Nephron (organoid): Measurements from ENCODE around the gene WNT8B.

Experiments used
- H3K27ac Mint-ChIP-seq, 3 experiments: 2 replicates each; pipeline ENCODE4 v1.8.0; 2020; ENCODE audit warnings: mixed read lengths in 3 of 3, mild to moderate bottlenecking in 2 of 3, moderate library complexity in 1 of 3
- H3K27me3 Mint-ChIP-seq: 2 replicates; pipeline ENCODE4 v1.8.0; 2021; ENCODE audit warnings: low read depth, mild to moderate bottlenecking, moderate library complexity, mixed read lengths
- H3K36me3 Mint-ChIP-seq: 2 replicates; pipeline ENCODE4 v1.8.0; 2020; ENCODE audit warnings: low read depth, mixed read lengths
- H3K4me1 Mint-ChIP-seq: 2 replicates; pipeline ENCODE4 v1.8.0; 2020; ENCODE audit warnings: mixed read lengths
- H3K4me3 Mint-ChIP-seq, 3 experiments: 2 replicates each; pipeline ENCODE4 v1.8.0; 2020; ENCODE audit warnings: mild to moderate bottlenecking in 3 of 3, mixed read lengths in 3 of 3, moderate library complexity in 2 of 3
- H3K9me3 Mint-ChIP-seq: 2 replicates; pipeline ENCODE4 v1.8.0; 2020; ENCODE audit warnings: mixed read lengths
- CTCF ChIP-seq, 3 experiments: fragments of 200-600 bp; sonication (generic); IDR thresholded peaks; one replicate each; pipeline ENCODE4 v1.5.0; 2021; ENCODE audit warnings: antibody characterized with exemption in 3 of 3; ENCODE audit not compliant: unreplicated experiment in 3 of 3

WNT8B gene

GRCh38 chr10:100480002-100480401 lies 17.2 kb downstream of the WNT8B start:
- H3K36me3 Mint-ChIP-seq = no peaks in the 10 kb centered on the region
- no peak overlapping the region for H3K27ac Mint-ChIP-seq
- H3K27me3 Mint-ChIP-seq = peaks cover 68% of the 10 kb centered on the region
- no peaks in the 10 kb centered on the region for H3K9me3 Mint-ChIP-seq
- H3K4me1 Mint-ChIP-seq = peaks cover 18% of the 10 kb centered on the region
- H3K4me3 Mint-ChIP-seq = no peak overlapping the region
- TF ChIP-seq CTCF (IDR thresholded peaks at IDR 0.05; ENCODE audit: unreplicated experiment in 3 of 3) = no peak

GRCh38 chr10:100481462-100482081 lies 18.8 kb downstream of the WNT8B start:
- H3K4me3 Mint-ChIP-seq = peak overlapping the region; percentile 30 to 77 (median 44)
- peaks cover 76% of the 10 kb centered on the region for H3K27me3 Mint-ChIP-seq
- peaks cover 29% of the 10 kb centered on the region for H3K4me1 Mint-ChIP-seq
- peaks cover 3% of the 10 kb centered on the region for H3K36me3 Mint-ChIP-seq
- no peak overlapping the region for H3K27ac Mint-ChIP-seq
- TF ChIP-seq CTCF (IDR thresholded peaks at IDR 0.05; ENCODE audit: unreplicated experiment in 3 of 3) = no peak
- H3K9me3 Mint-ChIP-seq = no peaks in the 10 kb centered on the region

- H3K4me3 Mint-ChIP-seq = peak overlapping the region; percentile 30 to 77 (median 44)
- no peaks in the 10 kb centered on the region for H3K9me3 Mint-ChIP-seq
- H3K4me1 Mint-ChIP-seq = peaks cover 29% of the 10 kb centered on the region
- peak; percentile 89 to 93 (median 91) for TF ChIP-seq CTCF (IDR thresholded peaks at IDR 0.05; ENCODE audit: unreplicated experiment in 3 of 3)
- peaks cover 10% of the 10 kb centered on the region for H3K36me3 Mint-ChIP-seq
- H3K27me3 Mint-ChIP-seq = peaks cover 76% of the 10 kb centered on the region
- H3K27ac Mint-ChIP-seq = no peak overlapping the region
Measured at GRCh38 chr10:100482181-100482833, 19.5 kb downstream of the WNT8B start.

GRCh38 chr10:100482834-100483185 lies 20.0 kb downstream of the WNT8B start:
- H3K27ac Mint-ChIP-seq = no peak overlapping the region
- peaks cover 76% of the 10 kb centered on the region for H3K27me3 Mint-ChIP-seq
- H3K4me3 Mint-ChIP-seq = peak overlapping the region; percentile 44 to 77 (median 46)
- H3K9me3 Mint-ChIP-seq = no peaks in the 10 kb centered on the region
- peaks cover 29% of the 10 kb centered on the region for H3K4me1 Mint-ChIP-seq
- peaks cover 12% of the 10 kb centered on the region for H3K36me3 Mint-ChIP-seq
- TF ChIP-seq CTCF (IDR thresholded peaks at IDR 0.05; ENCODE audit: unreplicated experiment in 3 of 3) = peak in 1 of 3 experiments; percentile 6

GRCh38 chr10:100483876-100484666 lies 21.3 kb downstream of the WNT8B start:
- H3K4me1 Mint-ChIP-seq = peaks cover 29% of the 10 kb centered on the region
- peaks cover 69% of the 10 kb centered on the region for H3K27me3 Mint-ChIP-seq
- H3K9me3 Mint-ChIP-seq = no peaks in the 10 kb centered on the region
- no peak for TF ChIP-seq CTCF (IDR thresholded peaks at IDR 0.05; ENCODE audit: unreplicated experiment in 3 of 3)
- H3K4me3 Mint-ChIP-seq = peak overlapping the region in 2 of 3 experiments; percentile 12 to 38
- peaks cover 17% of the 10 kb centered on the region for H3K36me3 Mint-ChIP-seq
- peak overlapping the region in 1 of 3 experiments; percentile 14 for H3K27ac Mint-ChIP-seq
